ENCODE results near the gene ACSF2.

- TF ChIP-seq CTCF (IDR thresholded peaks at IDR 0.05; ENCODE audit: extremely low read depth in 1 of 2, insufficient read depth in 1 of 2, low read depth in 1 of 2, low read length in 2 of 2) (no peak), POLR2A (IDR thresholded peaks at IDR 0.05; ENCODE audit: low read depth, low read length) (no peak), POLR2AphosphoS5 (IDR thresholded peaks at IDR 0.05; ENCODE audit: insufficient read depth, low read depth, low read length) (no peak), EZH2 (IDR thresholded peaks at IDR 0.05; ENCODE audit: borderline replicate concordance, low read depth, low read length, severe bottlenecking) (no peak)
Observed at GRCh38 chr17:50460831-50461526, 35.0 kb downstream of the ACSF2 start.

All from endothelial cell of umbilical vein (primary cell).